Activated gamma-delta T cell (primary cell): ENCODE results near the gene MALT1.
"Not testable (repeated sequence)": the region's sequence is repeated elsewhere in the genome, so short reads cannot be mapped to it uniquely, and the experiment has no call there.

Experiments
- DNase-seq: peaks from one replicate; lab custom pipeline; 2025; lab: John Stamatoyannopoulos, UW
- total RNA-seq, 2 donors: gene quantifications; one replicate each; lab custom pipeline; 2026; lab: John Stamatoyannopoulos, UW

MALT1 gene, protein sequence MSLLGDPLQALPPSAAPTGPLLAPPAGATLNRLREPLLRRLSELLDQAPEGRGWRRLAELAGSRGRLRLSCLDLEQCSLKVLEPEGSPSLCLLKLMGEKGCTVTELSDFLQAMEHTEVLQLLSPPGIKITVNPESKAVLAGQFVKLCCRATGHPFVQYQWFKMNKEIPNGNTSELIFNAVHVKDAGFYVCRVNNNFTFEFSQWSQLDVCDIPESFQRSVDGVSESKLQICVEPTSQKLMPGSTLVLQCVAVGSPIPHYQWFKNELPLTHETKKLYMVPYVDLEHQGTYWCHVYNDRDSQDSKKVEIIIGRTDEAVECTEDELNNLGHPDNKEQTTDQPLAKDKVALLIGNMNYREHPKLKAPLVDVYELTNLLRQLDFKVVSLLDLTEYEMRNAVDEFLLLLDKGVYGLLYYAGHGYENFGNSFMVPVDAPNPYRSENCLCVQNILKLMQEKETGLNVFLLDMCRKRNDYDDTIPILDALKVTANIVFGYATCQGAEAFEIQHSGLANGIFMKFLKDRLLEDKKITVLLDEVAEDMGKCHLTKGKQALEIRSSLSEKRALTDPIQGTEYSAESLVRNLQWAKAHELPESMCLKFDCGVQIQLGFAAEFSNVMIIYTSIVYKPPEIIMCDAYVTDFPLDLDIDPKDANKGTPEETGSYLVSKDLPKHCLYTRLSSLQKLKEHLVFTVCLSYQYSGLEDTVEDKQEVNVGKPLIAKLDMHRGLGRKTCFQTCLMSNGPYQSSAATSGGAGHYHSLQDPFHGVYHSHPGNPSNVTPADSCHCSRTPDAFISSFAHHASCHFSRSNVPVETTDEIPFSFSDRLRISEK
- total RNA-seq, result 208 to 237 reads per million in 2 donors

DNA sequence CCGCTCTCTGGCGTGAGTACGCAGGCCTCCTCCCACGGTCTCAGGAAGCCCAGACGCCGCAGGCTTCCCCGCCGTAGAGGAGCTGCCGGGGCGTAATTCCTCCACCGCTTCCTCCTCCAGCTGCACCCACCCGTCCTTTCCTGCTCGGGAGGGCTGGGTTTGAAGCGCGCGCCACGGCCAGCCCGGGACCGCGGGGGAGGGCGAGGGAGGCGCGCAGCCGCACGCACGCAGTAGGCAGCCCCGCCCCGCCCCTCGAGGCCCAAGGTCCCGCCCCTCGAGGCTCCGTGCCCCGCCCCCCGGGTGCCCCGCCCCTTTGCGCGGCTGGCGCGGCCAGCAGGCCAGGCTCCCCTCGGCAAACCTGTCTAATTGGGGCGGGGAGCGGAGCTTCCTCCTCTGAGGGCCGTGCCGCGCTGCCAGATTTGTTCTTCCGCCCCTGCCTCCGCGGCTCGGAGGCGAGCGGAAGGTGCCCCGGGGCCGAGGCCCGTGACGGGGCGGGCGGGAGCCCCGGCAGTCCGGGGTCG, at the start of gene MALT1:
TSS of gene MALT1 (plus strand) at position 355 of the 521 bp plus-strand sequence. CDS start 179 bp downstream, outside the sequence.
- peak; percentile 94 for DNase-seq

DNA sequence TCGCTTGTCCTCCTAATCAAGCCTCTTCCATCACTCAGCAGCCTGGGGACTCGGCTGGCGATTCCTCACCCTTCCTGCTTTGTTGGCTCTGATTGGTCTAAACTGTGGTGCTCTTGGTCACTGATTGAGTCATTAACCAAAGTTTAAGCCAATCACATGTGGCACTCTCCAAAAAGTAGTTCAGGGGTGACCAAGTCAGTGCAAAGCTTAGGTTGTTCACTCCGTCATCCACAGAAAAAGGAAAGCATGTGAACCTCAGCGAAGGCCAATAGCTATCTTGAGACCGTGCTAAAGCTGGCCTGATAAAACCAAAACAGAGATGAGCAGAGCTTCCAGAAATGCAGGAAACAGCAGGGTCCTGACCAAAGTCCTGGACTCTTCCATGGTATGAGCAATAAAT, 47.3 kb upstream of the MALT1 start:
- no peak for DNase-seq

DNA sequence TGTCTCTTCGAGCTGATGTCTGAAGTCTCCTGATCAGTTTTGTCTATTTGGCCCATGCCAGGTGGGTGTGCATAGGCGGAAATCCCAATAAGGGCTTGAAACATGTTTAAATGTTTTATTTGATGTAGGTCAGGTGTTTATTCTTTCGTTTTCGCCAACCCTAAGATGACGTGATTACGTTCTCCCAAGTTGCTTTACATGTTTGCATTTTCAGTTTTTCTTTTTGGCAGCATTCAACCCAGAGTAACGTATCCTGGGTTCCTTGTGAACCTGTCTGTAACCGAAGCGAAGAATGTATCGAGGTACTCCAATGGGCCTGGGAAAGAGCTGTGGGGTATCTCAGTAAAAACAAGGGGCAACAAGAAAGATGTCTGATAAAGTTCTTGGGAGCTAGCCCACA, 45.4 kb upstream of the MALT1 start:
- DNase-seq, result no peak

DNA sequence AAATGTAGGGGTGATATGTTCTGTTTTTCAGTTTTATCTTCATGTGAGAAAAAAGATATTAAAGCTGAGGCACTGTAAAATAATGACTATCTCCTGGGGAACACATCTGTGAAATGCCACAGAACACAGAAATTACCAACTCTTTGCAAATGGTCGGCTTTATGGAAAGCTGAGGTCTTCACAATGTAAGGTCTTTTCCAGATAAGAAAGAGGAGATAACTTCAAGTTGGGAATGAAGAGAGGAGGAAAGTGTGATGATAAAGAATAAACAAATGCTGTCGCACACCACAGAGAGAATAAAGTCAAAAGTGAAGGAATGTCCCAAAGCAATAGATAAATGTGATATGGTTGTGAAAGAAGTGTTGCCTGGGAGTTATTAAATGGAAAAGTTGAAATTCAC, 41.2 kb upstream of the MALT1 start:
- DNase-seq, result no peak

DNA sequence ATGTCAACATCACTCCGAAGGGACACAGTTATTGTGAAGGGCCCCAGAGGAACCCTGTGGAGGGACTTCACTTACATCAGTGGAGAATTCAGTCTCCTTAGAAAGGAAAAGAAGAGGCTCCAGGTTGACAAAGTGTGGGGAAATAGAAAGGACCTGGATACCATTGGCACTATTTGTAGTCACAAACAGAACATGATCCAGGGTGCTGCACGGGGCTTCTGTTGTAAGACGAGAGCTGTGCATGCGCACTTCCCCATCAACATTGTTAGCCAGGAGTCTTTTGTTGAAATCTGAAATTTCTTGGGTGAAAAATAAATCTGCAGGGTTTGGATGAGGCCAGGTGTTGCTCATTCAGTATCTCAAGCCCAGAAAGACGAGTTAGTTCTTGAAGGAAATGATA, 40.0 kb upstream of the MALT1 start:
- DNase-seq, result no peak

DNA sequence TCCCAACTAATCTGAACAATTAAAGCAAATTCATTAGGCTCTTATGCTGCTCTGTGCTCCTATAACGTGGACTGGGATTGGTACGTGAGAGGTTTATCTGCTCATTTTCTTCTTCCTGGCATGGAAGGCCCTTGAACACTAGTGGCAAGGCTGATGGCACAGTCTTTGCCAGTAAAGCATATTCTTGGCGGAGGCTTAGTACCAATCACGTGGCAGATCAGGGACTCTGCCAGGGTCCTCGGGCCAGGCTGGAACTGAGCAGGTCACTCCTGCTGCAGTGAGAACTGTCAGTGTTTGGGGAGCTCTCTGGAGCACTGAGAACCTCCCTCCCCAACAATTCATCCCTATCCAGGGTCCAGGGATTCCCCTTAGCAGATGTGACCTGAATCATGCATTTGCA, 38.7 kb upstream of the MALT1 start:
- DNase-seq, result no peak

DNA sequence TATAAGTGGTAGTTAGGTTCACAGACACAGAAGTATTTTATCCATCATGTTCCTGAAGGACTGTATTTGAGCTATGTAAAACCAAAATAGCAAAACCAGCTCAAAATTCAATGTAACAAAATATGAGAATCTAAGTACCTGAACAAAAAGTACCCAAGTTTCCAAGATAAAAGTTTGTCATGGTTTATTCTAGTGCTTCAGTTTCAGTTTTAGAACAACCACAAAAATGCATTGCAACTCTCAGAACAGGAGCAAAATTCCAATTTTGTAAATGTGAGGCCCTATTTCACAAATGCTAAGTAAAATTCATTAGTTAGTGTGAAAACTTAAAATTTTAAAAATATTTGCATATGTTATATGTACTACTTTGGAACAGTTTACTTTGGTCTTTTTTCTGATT, 37.4 kb upstream of the MALT1 start:
- no peak for DNase-seq

DNA sequence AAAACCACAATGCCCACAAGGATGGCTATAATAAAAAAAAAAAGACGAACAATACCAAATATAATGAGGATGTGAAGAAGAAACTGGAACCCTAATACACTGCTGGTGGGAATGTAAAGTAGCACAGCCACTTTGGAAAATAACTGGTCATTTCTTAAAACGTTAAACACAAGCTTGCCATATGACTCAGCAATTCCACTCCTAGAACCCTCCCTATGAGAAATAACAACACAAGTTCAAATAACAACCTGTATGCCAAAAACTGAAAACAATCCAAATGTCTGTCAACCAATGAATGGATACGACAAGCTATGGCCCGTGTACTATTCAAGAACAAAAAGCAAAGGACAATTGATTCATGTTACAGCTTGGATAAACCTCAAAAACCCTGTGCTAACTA, 35.4 kb upstream of the MALT1 start:
- no peak for DNase-seq

DNA sequence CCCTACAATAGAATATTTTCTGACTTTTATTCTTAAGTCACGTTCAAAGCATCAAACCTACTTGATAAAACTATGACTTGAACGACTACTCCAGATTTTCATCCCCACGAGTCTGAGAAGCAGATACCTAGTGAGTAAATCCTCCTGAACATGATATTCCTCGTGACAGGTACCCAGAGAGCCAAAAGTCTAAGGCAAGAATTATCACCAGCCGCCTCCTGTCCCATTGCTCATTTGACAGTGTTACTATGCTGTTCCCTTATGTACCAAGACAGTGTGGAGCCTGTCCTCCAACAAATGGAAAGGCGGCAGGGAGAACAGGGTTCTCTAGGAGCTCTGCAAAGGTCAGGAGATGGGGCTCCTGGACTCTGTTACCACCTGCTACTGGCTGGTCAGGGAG, 34.1 kb upstream of the MALT1 start:
- DNase-seq, result no peak

DNA sequence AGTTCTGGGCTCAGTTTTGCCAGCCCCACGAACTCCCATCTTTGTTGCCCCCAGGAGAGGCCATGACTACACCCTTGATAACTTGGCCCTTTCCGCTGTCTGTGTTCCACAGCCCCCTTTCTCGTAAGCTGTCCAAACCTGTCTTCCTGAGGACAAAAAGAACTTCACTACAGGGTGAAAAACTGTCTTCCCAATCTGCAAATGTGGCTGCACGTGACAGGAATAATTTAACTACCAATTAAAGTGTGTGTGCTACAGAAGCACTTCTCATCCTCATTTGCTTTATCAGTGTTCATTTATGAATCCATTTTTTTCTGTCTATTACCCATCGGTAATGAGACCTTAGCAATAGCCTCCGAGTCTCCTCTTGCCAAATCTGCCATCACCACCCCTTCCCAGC, 33.3 kb upstream of the MALT1 start:
- DNase-seq, result no peak

DNA sequence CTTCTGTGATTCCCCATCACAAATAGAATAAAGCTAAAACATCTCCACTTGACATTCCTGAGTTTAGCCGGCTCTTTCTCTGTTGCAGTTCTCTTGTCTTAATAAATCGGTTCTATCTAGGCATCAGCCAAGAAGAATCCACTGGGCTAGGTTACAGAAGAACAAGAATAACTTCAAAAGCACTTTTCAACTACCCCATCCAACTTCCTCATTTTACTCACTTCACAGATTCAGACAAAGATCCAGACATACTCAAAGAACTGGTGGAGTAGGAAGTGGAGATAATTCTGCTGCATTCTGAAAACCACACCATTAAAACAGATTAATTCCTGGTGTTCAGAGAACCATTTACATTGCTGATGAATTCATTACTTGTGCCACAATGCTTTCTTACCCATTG, 32.8 kb upstream of the MALT1 start:
- no peak for DNase-seq

DNA sequence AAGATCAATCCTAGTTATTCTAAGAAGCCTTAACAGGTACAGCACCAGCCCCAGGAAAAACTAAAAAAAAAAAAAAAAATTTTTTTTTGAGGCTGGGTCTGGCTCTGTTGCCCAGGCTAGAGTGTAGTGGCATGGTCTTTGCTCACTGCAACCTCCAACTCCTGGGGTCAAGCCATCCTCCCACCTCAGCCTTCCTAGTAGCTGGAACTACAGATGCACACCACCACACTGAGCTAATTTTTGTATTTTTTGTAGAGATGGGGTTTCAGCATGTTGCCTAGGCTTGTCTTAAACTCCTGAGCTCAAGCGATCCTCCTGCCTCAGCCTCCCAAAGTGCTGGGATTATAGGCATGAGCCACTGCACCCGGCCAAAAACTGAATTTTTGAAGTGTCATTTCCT, 32.0 kb upstream of the MALT1 start:
- DNase-seq, result no peak

DNA sequence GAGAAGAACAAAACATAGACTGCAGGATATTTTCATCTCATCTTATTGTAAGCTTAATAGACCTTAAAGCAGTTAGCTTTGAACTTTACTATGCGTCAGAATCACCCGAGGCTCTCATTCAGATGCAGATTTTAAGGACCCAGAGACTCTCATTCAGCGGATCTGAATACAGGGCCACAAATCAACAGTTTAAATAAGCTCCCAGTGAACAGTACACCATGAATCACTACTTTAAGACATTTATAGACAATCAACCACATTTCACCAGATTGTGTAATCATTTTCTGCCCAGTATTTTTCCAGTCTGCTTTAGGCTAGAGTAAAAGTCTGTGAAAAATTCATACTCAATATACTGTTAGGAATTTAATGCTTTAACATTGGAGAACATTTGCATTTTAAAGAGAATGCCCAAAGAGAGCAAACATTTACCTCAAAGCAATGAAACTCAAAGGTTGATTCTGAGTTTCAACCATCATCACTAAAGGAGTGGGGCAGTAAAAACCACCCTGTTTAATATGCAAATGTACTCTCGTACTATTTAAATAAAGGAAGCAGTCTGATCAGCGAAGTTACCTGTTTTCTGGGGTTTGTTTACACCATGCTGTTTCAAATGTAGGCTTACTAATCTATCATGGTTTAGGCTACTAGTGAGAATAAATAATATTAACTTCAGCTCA, 31.4 kb upstream of the MALT1 start:
- no peak for DNase-seq

DNA sequence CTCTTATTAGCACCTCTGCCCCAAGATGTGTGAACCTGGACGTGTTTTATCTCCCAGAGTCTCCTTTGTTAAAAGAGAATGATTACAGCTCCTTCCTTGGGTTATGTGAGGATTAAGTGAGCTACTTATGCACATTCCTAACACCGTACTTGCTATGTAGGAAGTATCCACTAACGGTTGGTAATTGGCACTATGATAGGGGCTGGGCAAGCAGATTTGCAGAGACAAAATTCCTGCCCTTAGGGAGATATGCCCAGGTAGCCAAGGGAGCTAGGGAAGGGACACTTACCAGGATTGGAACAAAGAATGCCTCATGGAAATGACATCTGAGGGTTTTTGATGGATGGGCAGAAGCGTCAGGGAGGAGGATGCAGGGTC, 30.8 kb upstream of the MALT1 start:
- no peak for DNase-seq

DNA sequence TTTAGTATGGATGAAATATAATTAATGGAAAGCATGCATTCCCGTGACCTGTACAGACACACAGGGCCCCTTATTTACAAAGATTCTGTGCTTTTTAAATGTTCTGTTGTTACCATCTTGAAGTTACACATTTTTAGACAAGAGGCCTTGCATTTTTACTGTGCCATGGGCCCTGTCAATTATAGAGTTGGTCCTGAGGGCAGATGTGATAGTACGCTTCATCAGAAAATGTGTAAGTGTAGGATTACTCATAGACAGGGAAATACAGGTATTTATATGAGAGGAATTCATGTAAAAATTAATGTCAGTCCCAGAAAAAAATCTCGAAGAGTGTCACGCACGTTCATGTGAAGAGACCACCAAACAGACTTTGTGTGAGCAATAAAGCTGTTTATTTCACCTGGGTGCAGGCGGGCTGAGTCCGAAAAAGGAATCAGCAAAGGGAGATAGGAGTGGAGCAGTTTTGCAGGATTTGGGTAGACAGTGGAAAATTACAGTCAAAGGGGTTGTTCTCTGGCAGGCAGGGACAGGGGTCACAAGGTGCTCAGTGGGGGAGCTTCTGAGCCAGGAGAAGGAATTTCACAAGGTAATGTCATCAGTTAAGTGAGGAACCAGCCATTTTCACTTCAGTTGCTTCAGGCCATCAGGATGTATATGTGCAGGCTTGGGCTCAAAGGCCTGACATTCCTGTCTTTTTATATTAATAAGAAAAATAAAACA, 30.2 kb upstream of the MALT1 start:
- no peak for DNase-seq

DNA sequence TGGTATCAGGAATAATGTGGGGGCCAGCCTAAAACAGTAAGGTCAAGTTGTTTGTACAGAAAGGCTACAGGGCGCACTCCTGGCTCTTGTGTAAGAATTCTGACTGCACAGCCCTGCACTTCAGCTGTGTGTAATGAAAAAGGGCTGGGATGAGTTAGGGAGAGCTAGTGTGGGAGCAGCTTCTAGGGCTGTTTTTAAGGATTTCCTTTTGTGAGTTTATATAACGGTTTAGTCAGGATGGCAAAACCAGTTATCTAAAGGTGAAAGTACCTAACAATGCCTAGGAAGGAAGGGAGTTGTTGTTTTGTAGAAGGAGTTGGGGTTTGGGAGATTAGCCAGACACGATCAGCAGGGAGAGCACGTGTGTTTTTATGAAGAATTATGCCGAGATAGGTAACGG, 27.7 kb upstream of the MALT1 start:
- not testable (repeated sequence) for DNase-seq

DNA sequence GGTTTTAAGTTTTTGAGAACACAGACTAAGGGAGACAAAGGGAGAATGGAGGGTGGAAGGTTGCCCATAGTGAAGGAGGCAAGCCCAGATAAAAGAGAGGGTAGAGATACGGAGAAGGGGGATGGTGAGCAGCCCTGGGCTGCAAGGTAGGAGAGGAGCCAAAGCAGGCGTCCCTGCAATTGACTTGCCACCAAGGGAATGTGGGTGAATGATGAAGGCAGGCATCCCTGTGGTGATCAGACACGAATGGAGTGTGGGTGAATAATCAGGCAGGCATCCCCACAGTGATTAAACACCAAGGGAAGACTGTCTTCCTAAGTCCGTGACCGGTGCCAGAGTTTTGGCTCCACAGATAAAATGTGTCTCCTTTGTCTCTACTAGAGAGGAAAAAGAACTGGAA, 25.9 kb upstream of the MALT1 start:
- no peak for DNase-seq

DNA sequence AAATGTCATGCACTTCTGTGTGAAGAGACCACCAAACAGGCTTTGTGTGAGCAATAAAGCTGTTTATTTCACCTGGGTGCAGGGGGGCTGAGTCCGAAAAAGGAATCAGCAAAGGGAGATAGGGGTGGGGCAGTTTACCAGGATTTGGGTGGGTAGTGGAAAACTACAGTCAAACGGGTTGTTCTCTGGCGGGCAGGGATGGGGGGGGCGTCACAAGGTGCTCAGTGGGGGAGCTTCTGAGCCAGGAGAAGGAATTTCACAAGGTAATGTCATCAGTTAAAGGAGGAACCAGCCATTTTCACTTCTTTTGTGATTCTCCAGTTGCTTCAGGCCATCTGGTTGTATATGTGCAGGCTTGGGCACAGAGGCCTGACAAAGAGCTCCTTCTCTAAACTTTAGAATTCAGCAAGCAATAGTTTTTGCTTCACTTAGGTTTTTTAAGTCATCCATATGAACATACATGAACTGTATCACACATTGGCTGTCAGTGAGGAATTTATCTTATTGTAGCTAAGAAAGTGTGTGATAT, 24.9 kb upstream of the MALT1 start:
- DNase-seq, result no peak

DNA sequence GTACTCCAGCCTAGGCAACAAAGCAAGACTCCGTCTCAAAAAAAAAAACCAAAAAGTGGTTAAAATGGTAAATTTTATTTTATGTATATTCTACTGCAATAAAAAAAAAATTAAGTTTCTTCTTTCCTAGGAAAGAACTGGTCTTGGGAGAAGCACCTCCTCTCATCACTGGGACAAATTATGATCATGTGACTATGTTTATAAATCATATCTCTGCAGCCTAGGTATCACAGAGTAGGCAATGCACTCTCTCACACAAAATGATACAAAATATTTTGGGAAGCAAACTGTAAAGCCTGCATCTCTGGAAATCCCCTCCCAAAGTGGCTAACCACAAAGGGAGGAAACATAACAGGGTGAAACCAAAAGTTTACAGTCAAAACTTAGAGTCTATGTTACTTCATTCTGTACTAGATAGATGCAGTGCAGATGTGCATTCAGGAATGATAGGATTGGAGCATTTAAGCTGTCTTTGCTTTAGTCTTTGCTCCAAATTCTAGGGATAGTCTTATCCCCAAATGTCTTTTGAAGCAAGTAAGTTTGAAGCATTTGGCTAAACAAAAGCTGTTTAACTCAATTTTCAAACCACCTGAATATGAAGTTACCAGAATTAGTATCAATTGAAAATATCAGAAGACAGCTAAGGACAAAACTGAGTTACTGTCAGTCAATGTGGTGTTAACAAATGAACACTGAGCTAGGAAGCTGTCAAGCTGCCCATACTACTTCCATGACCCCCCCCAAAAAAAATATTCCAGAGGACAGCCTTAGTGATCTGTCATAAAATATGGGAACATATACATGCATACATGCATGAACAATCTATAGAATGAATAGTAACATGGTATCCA, 21.1 kb upstream of the MALT1 start:
- no peak for DNase-seq

DNA sequence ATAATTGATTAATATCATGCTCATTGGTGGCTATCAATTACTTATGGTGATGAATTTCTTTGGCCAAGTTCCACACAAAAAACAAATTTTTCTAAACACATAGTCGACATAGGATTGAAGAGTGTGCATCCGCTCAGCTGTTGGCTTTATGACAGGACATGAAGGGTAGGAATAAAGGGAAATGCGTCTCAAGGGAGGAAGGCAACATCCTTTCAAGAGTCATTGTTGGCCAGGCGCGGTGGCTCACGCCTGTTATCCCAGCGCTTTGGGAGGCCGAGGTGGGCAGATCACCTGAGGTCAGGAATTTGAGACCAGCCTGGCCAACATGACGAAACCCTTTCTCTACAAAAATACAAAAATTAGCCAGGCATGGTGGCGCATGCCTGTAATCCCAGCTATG, 20.4 kb upstream of the MALT1 start:
- not testable (repeated sequence) for DNase-seq
